ENCODE measurements around the gene MOB4. TPM values are rescaled to one million over a fixed set of nuclear protein-coding genes. Genes with fewer than 3 reads are reported as not detected.

Gene MOB4
- total and polyA plus RNA-seq, 2 experiments from 2014 or later = 68.2 to 87.0 TPM

- Histone ChIP-seq H3K79me2 (replicated peaks; ENCODE audit: insufficient read depth) (peaks cover 55% of the 10 kb centered on the region), H3K4me1 (ENCODE audit: insufficient read depth) (peaks cover 15% of the 10 kb centered on the region), H3F3A (replicated peaks; ENCODE audit: low read depth) (peaks cover 17% of the 10 kb centered on the region; the same call in 1 of the 2 replicates), H2AFZ (no peak overlapping the region), H3K36me3 (ENCODE audit: insufficient read depth) (peaks cover 31% of the 10 kb centered on the region), H3K27me3 (ENCODE audit: insufficient read depth) (no peaks in the 10 kb centered on the region), H4K20me1 (replicated peaks; ENCODE audit: insufficient read depth) (peaks cover 16% of the 10 kb centered on the region), H3K4me2 (peak overlapping the region; percentile 94), H3K4me3 (peak overlapping the region; percentile 84; the same call in 1 of the 2 replicates), H3K9me2 (ENCODE audit: insufficient read depth) (no peaks in the 10 kb centered on the region), H3K27ac (ENCODE audit: low read depth) (peak overlapping the region; percentile 4)
- H3K27me3 Mint-ChIP-seq (ENCODE audit: insufficient read depth, low read depth, poor library complexity) = peaks cover 5% of the 10 kb centered on the region
- ATAC-seq (no peak), DNase-seq (ENCODE audit: low spot score) (no peak)
- peaks cover 66% of the 10 kb centered on the region for H3K36me3 Mint-ChIP-seq (ENCODE audit: low read depth)
- H3K27ac Mint-ChIP-seq = no peak overlapping the region
- peaks cover 9% of the 10 kb centered on the region; the same call in 2 of the 3 replicates for H3K9me3 Mint-ChIP-seq
- TF ChIP-seq EZH2phosphoT487 (IDR thresholded peaks at IDR 0.05; ENCODE audit: unreplicated experiment) (no peak), EZH2 (IDR thresholded peaks at IDR 0.05; ENCODE audit: low read depth, unreplicated experiment) (no peak), CREB1 (CRISPR knock-in tag; IDR thresholded peaks at IDR 0.05; ENCODE audit: low read depth) (no peak), NANOG (IDR thresholded peaks at IDR 0.05; ENCODE audit: borderline replicate concordance) (no peak), ZNF462 (CRISPR knock-in tag; IDR thresholded peaks at IDR 0.05) (no peak), ZNF331 (CRISPR knock-in tag; IDR thresholded peaks at IDR 0.05; ENCODE audit: low read depth) (no peak), STAT1 (IDR thresholded peaks at IDR 0.05; ENCODE audit: unreplicated experiment) (no peak)
- TF ChIP-seq, protein P1, sequence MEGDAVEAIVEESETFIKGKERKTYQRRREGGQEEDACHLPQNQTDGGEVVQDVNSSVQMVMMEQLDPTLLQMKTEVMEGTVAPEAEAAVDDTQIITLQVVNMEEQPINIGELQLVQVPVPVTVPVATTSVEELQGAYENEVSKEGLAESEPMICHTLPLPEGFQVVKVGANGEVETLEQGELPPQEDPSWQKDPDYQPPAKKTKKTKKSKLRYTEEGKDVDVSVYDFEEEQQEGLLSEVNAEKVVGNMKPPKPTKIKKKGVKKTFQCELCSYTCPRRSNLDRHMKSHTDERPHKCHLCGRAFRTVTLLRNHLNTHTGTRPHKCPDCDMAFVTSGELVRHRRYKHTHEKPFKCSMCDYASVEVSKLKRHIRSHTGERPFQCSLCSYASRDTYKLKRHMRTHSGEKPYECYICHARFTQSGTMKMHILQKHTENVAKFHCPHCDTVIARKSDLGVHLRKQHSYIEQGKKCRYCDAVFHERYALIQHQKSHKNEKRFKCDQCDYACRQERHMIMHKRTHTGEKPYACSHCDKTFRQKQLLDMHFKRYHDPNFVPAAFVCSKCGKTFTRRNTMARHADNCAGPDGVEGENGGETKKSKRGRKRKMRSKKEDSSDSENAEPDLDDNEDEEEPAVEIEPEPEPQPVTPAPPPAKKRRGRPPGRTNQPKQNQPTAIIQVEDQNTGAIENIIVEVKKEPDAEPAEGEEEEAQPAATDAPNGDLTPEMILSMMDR (conservative IDR thresholded peaks at IDR 0.05; ENCODE audit: low read depth in 2 of 2) = no peak
- peaks cover 17% of the 10 kb centered on the region for H3K4me1 Mint-ChIP-seq
- H3K4me3 Mint-ChIP-seq = peak overlapping the region; percentile 96
These were observed 13.2 kb upstream of the MOB4 start for GRCh38 chr2:197502685-197503084.

Data from GM23338 (cell line).